ENCODE results near the gene THRB.

DNA sequence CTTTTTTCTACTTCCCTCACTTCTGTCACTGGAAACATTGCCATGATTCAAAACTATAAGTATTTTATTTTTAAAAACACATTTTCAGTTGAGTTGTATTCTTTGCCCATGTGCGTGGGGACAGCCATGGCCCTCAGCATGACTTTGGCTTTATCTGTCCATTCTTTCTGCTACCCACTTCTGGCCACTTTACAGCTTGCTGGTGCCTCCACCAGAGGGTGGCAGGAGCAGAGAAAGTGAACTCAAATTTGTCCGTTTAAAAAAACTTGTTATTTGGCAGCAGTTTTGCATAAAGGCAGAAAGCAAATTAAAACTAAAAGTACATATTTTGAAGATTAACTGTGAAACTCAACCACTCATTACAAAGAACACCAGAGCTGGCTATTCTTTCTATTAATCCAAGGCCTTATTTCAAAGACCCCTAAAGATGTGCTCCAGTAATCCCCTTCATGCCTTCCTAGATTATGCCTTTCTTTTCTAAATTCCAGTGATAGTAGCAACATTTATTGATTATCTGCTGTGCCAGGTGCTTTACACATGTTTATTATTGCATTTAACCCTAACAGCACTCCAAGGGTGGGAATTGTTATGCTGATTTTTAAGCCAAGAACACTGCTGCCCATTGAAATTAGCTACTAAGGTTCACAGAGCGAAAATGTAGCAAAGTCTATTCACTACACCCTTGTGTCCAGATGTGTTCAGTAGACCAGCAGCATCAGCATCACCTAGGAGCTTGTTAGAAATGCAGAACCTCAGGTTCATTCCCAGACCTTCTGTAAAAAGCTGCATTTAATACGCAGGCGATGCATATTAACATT is 134.8 kb downstream of the THRB start:
- TF ChIP-seq CTCF (IDR thresholded peaks at IDR 0.05; ENCODE audit: poor library complexity) (no peak), EZH2 (IDR thresholded peaks at IDR 0.05; ENCODE audit: borderline replicate concordance) (no peak)
